ENCODE results near the gene CHURC1. TPM values are rescaled to one million over a fixed set of nuclear protein-coding genes. Genes with fewer than 3 reads are reported as not detected.

Gene CHURC1
- total and polyA plus RNA-seq, 2 of the 8 experiments (the other 6 are each of a cell fraction or from before 2014, with no cell fraction given) = 50.2 to 59.3 TPM

GRCh38 chr14:64891839-64892375, 22.3 kb upstream of the CHURC1 start:
- Histone ChIP-seq H3K18ac (ENCODE audit: extremely low read depth, low read length) (no peak overlapping the region), H3K9me3 (ENCODE audit: insufficient read depth in 2 of 2, low read depth in 1 of 2, low read length in 1 of 2) (no peaks in the 10 kb centered on the region), H2AK5ac (ENCODE audit: low read depth, low read length) (no peak overlapping the region), H3K27me3 (replicated peaks in 1 of 4; ENCODE audit: control insufficient read depth in 3 of 4, extremely low read depth in 1 of 4, insufficient read depth in 3 of 4, low read length in 3 of 4) (no peaks in the 10 kb centered on the region), H3K36me3 (ENCODE audit: control insufficient read depth in 2 of 4, insufficient read depth in 4 of 4, low read length in 3 of 4) (no peaks in the 10 kb centered on the region), H2BK15ac (ENCODE audit: low read length) (no peak overlapping the region), H3K27ac (ENCODE audit: low read depth, low read length) (no peak overlapping the region), H3K4me2 (ENCODE audit: insufficient read depth in 1 of 2, low read depth in 2 of 2, low read length in 2 of 2) (no peak overlapping the region), H3K4me3 (ENCODE audit: extremely low read depth in 1 of 4, insufficient read depth in 2 of 4, low read depth in 3 of 4, low read length in 4 of 4) (no peak overlapping the region), H4K91ac (replicated peaks; ENCODE audit: insufficient read length, low read length) (no peak overlapping the region), H2BK5ac (ENCODE audit: low read depth, low read length) (no peak overlapping the region), H3K4ac (replicated peaks; ENCODE audit: insufficient read length, low read depth, low read length) (no peak overlapping the region), H3K79me1 (ENCODE audit: low read depth, low read length) (no peaks in the 10 kb centered on the region), H3K79me2 (ENCODE audit: control insufficient read depth in 1 of 2, insufficient read depth in 2 of 2, low read length in 2 of 2) (no peaks in the 10 kb centered on the region), H2BK20ac (ENCODE audit: low read length) (no peak overlapping the region), H4K8ac (ENCODE audit: extremely low read depth, insufficient read depth, low read length) (no peak overlapping the region), H2BK120ac (replicated peaks; ENCODE audit: low read depth, low read length) (no peak overlapping the region), H2BK12ac (ENCODE audit: low read depth, low read length) (no peak overlapping the region), H4K5ac (ENCODE audit: insufficient read length, low read depth, low read length) (no peak overlapping the region), H3K14ac (ENCODE audit: insufficient read length) (no peak overlapping the region), H3K23ac (ENCODE audit: insufficient read length) (no peak overlapping the region), H3K4me1 (replicated peaks in 1 of 4; ENCODE audit: control insufficient read depth in 3 of 4, insufficient read depth in 4 of 4, low read length in 3 of 4) (no peaks in the 10 kb centered on the region), H3K9ac (replicated peaks in 1 of 4; ENCODE audit: extremely low read depth in 1 of 4, low read depth in 3 of 4, low read length in 3 of 4) (no peak overlapping the region), H2AFZ (ENCODE audit: low read length) (no peak overlapping the region), H3K56ac (replicated peaks; ENCODE audit: insufficient read length, low read depth, low read length) (no peak overlapping the region), H4K20me1 (replicated peaks in 1 of 2; ENCODE audit: control insufficient read depth in 1 of 2, insufficient read depth in 2 of 2, low read length in 2 of 2) (no peaks in the 10 kb centered on the region), H3K23me2 (ENCODE audit: low read depth, low read length) (no peaks in the 10 kb centered on the region)
- ChIA-PET CTCF (ENCODE audit: partially characterized antibody) (interaction anchor here (0.7 to 8.8 kb wide), 57 partner anchors 8 to 507 kb away, joined by 3 to 323 read pairs (median 5); partner anchors contain the start of genes FNTB and SPTB), POLR2A (ENCODE audit: partially characterized antibody) (interaction anchor here (0.8 to 1.0 kb wide), 2 partner anchors 69 to 90 kb away, joined by 3 to 4 read pairs; no protein-coding TSS in a partner anchor)
- FAIRE-seq (peak; percentile 73), DNase-seq (ENCODE audit: low read depth in 1 of 2, low spot score in 2 of 2) (no peak)
- 62% methylated on average over 2 of the region's 2 CpGs; no CpG with 5 or more reads in 1 of the 2 experiments for WGBS, 2 experiments (ENCODE audit: extremely low coverage in 1 of 2, insufficient coverage in 1 of 2, insufficient read length in 1 of 2, insufficient replicate concordance in 2 of 2, low coverage in 1 of 2, low lambda C conversion rate in 2 of 2, missing lambda C conversion rate in 1 of 2)
- TF ChIP-seq SAP30 (IDR thresholded peaks at IDR 0.05; ENCODE audit: insufficient read depth, insufficient replicate concordance, low read length) = no peak
- no peak for TF ChIP-seq SP2 (IDR thresholded peaks at IDR 0.05; ENCODE audit: low read length)
- TF ChIP-seq RAD21 (IDR thresholded peaks at IDR 0.05 in 1 of 2, conservative IDR thresholded peaks at IDR 0.05 in 1 of 2; ENCODE audit: low read depth in 2 of 2, low read length in 2 of 2) = peak; percentile 80 to 90
- no peak for TF ChIP-seq POLR2A (IDR thresholded peaks at IDR 0.05; ENCODE audit: control extremely low read depth in 1 of 2, low read depth in 2 of 2, low read length in 2 of 2)
